SHP77 (cell line): ENCODE results near the gene MBOAT2.

ENCODE experiments used
- DNase-seq, 2 experiments: peaks; one replicate each; lab custom pipeline; 2025; lab: John Stamatoyannopoulos, UW

The MBOAT2 gene

GRCh38 chr2:8821276-8822217 lies 181.9 kb downstream of the MBOAT2 start:
- DNase-seq = no peak

GRCh38 chr2:8819948-8820347 lies 183.5 kb downstream of the MBOAT2 start:
- DNase-seq = no peak

- DNase-seq = no peak
Observed at GRCh38 chr2:8819194-8819593, 184.3 kb downstream of the MBOAT2 start.

GRCh38 chr2:8817221-8817620 lies 186.3 kb downstream of the MBOAT2 start:
- no peak for DNase-seq

- DNase-seq = no peak
Observed at GRCh38 chr2:8806885-8807704, 196.4 kb downstream of the MBOAT2 start.

- DNase-seq = no peak
Observed at GRCh38 chr2:8805278-8806210, 197.9 kb downstream of the MBOAT2 start.

GRCh38 chr2:8803658-8804379 lies 199.7 kb downstream of the MBOAT2 start:
- DNase-seq = peak; percentile 99

- no peak for DNase-seq
Observed at GRCh38 chr2:8802741-8803140, 200.7 kb downstream of the MBOAT2 start.
